OCI-LY7 (cell line): Measurements from ENCODE around the gene IL18RAP. TPM values are rescaled to one million over a fixed set of nuclear protein-coding genes. Genes with fewer than 3 reads are reported as not detected.

ENCODE experiments used
- Bru-seq: library from RNA; stranded (reverse); fragments of 400-500 nt; gene quantifications from one replicate; lab custom pipeline; 2021; lab: Mats Ljungman, UMichigan
- BruChase-seq, 2 experiments: library from RNA; stranded (reverse); fragments of 400-500 nt; gene quantifications; one replicate each; lab custom pipeline; 2021; lab: Mats Ljungman, UMichigan
- BruUV-seq: library from RNA; stranded (reverse); fragments of 400-500 nt; replicated peaks from 2 replicates; lab custom pipeline; 2021; lab: Mats Ljungman, UMichigan
- CTCF ChIA-PET: fragments of 300-600 bp; sonication (Branson Sonifier 250); formaldehyde crosslinking; loops from one replicate; lab custom pipeline; 2022; ENCODE audit warnings: antibody characterized with exemption; ENCODE audit not compliant: unreplicated experiment; lab: Charles Lee
- POLR2A ChIA-PET: fragments of 300-600 bp; sonication (Branson Sonifier 250); formaldehyde crosslinking; loops from one replicate; lab custom pipeline; 2022; ENCODE audit warnings: antibody characterized with exemption; lab: Charles Lee
- DNase-seq: peaks from one replicate; pipeline ENCODE4 v3.0.0-alpha.2; 2015; ENCODE audit warnings: low spot score
- H2AFZ ChIP-seq: fragments of 200-600 bp; sonication (generic), shearing (Covaris generic); 2 replicates; pipeline ENCODE4 v1.6.1; 2014; ENCODE audit warnings: mild to moderate bottlenecking, antibody characterized with exemption, low read length, moderate library complexity
- H3K27ac ChIP-seq: fragments of 200-600 bp; sonication (generic); 2 replicates; pipeline ENCODE4 v1.5.1; 2014; ENCODE audit warnings: mixed run types, low read depth, mild to moderate bottlenecking, moderate library complexity, low read length, inconsistent platforms; ENCODE audit not compliant: poor library complexity, severe bottlenecking
- H3K36me3 ChIP-seq: fragments of 200-600 bp; sonication (generic); 2 replicates; pipeline ENCODE4 v1.6.1; 2014; ENCODE audit warnings: mild to moderate bottlenecking, antibody characterized with exemption, low read length, moderate library complexity, mixed read lengths; ENCODE audit not compliant: insufficient read depth
- H3K4me1 ChIP-seq: fragments of 200-600 bp; sonication (generic); 2 replicates; pipeline ENCODE4 v1.5.1; 2014; ENCODE audit warnings: mild to moderate bottlenecking, low read length; ENCODE audit not compliant: insufficient read depth, poor library complexity, severe bottlenecking
- H3K4me2 ChIP-seq: fragments of 200-600 bp; sonication (generic); 2 replicates; pipeline ENCODE4 v1.6.1; 2014; ENCODE audit warnings: mild to moderate bottlenecking, low read length
- H3K4me3 ChIP-seq: fragments of 200-600 bp; sonication (generic); 2 replicates; pipeline ENCODE4 v1.5.1; 2014; ENCODE audit warnings: mild to moderate bottlenecking, low read depth, low read length; ENCODE audit not compliant: poor library complexity, severe bottlenecking
- H3K79me2 ChIP-seq: fragments of 200-600 bp; sonication (generic); 2 replicates; pipeline ENCODE4 v1.6.1; 2016; ENCODE audit warnings: low read depth, mild to moderate bottlenecking, low read length, moderate library complexity, mixed read lengths; ENCODE audit not compliant: insufficient read depth
- H3K9me2 ChIP-seq: fragments of 200-600 bp; sonication (generic); 2 replicates; pipeline ENCODE4 v1.6.1; 2016; ENCODE audit warnings: mild to moderate bottlenecking, low read length, mixed read lengths; ENCODE audit not compliant: insufficient read depth
- H3K9me3 ChIP-seq: fragments of 200-600 bp; sonication (generic); 2 replicates; pipeline ENCODE4 v1.6.1; 2014; ENCODE audit warnings: mild to moderate bottlenecking, mixed run types, low read length, mixed read lengths
- H4K20me1 ChIP-seq: fragments of 200-600 bp; sonication (generic); 2 replicates; pipeline ENCODE4 v1.6.1; 2014; ENCODE audit warnings: mild to moderate bottlenecking, antibody characterized with exemption, low read length, moderate library complexity, mixed read lengths; ENCODE audit not compliant: insufficient read depth
- CTCF ChIP-seq: fragments of 200-600 bp; sonication (generic); conservative IDR thresholded peaks from 2 replicates; pipeline ENCODE4 v1.5.1; 2014; ENCODE audit warnings: mild to moderate bottlenecking, antibody characterized with exemption, low read length, moderate library complexity, mixed read lengths
- EZH2phosphoT487 ChIP-seq: fragments of 200-600 bp; sonication (generic); IDR thresholded peaks from 2 replicates; pipeline ENCODE4 v1.6.1; 2018; ENCODE audit warnings: low read depth, borderline replicate concordance, mild to moderate bottlenecking, mixed run types, antibody characterized with exemption, low read length, moderate library complexity, mixed read lengths
- intact Hi-C: fragments of 100-400 bp; cut with micrococcal nuclease; formaldehyde crosslinking; loops from one replicate; pipeline ENCODE4 v1.10.0; 2022; ENCODE audit not compliant: unreplicated experiment
- long read RNA-seq: library from polyadenylated mRNA; stranded (forward); transcript quantifications from one replicate; pipeline ENCODE4 v2.0.0, GENCODE V29; 2022
- total RNA-seq, 2 experiments: library from RNA; depleted of rRNA in 1 of 2; stranded (reverse); fragments of >200 nt in 1 of 2; shearing (Covaris generic) in 1 of 2; gene quantifications; 2 replicates each; pipeline ENCODE4 v1.2.3, GENCODE V29; 2014 to 2022

IL18RAP gene
- total RNA-seq (2014; rRNA removed; shearing (Covaris generic)) (not detected in 2 replicates), total RNA-seq (2022) (not detected in 2 replicates), Bru-seq, nascent RNA (not detected), BruChase-seq, experiment 1, labeled RNA remaining after a 6-hour chase (not detected), BruChase-seq, experiment 2, labeled RNA remaining after a 2-hour chase (not detected)
- long read RNA-seq: 0 reads

- intact Hi-C loops: no loop called here
- no peak within 1 kb of the TSS for H2AFZ ChIP-seq
- POLR2A ChIA-PET: interaction anchor here (0.7 kb wide), 1 partner anchor 28 kb away, joined by 3 read pairs; no protein-coding TSS in a partner anchor
- no peak within 1 kb of the TSS for H3K4me2 ChIP-seq
- no peaks in the 10 kb centered on the region for H3K79me2 ChIP-seq
- H3K9me3 ChIP-seq: no peaks in the 10 kb centered on the region
- H3K36me3 ChIP-seq: no peaks in the 10 kb centered on the region
- no peak within 1 kb of the TSS for H3K27ac ChIP-seq
- H4K20me1 ChIP-seq: no peaks in the 10 kb centered on the region
- no peaks in the 10 kb centered on the region for H3K4me1 ChIP-seq
- CTCF ChIA-PET: no interaction called here
- DNase-seq: no peak
- BruUV-seq: no TSS peak
- H3K9me2 ChIP-seq: no peaks in the 10 kb centered on the region
- no peak for TF ChIP-seq EZH2phosphoT487
- TF ChIP-seq CTCF: no peak
- no peak within 1 kb of the TSS for H3K4me3 ChIP-seq
Measured at GRCh38 chr2:102422910-102423309, at the start of gene IL18RAP. Gene IL18RAP, plus strand, starts transcription at chr2:102423160. Its CDS starts 118 bp downstream, at chr2:102423278.

- ChIA-PET POLR2A (no interaction called here), CTCF (no interaction called here)
- H3K9me2 ChIP-seq: no peaks in the 10 kb centered on the region
- no peak overlapping the region for H2AFZ ChIP-seq
- H3K4me1 ChIP-seq: no peaks in the 10 kb centered on the region
- H3K27ac ChIP-seq: no peak overlapping the region
- no peaks in the 10 kb centered on the region for H3K9me3 ChIP-seq
- H3K79me2 ChIP-seq: no peaks in the 10 kb centered on the region
- TF ChIP-seq CTCF (no peak), EZH2phosphoT487 (no peak)
- no peak for DNase-seq
- H3K36me3 ChIP-seq: no peaks in the 10 kb centered on the region
- no peaks in the 10 kb centered on the region for H4K20me1 ChIP-seq
- H3K4me2 ChIP-seq: no peak overlapping the region
- intact Hi-C loops: no loop called here
- H3K4me3 ChIP-seq: no peak overlapping the region
- no TSS peak for BruUV-seq
Measured at GRCh38 chr2:102376052-102376591, 46.8 kb upstream of the IL18RAP start.

- Histone ChIP-seq H3K4me1 (no peaks in the 10 kb centered on the region), H3K4me2 (no peak overlapping the region), H2AFZ (no peak overlapping the region), H3K79me2 (no peaks in the 10 kb centered on the region), H3K4me3 (no peak overlapping the region), H3K27ac (no peak overlapping the region), H3K9me2 (no peaks in the 10 kb centered on the region), H3K9me3 (no peaks in the 10 kb centered on the region), H3K36me3 (no peaks in the 10 kb centered on the region), H4K20me1 (no peaks in the 10 kb centered on the region)
- no TSS peak for BruUV-seq
- intact Hi-C loops: no loop called here
- TF ChIP-seq CTCF (no peak), EZH2phosphoT487 (no peak)
- DNase-seq: no peak
- ChIA-PET POLR2A (no interaction called here), CTCF (no interaction called here)
Measured at GRCh38 chr2:102383722-102384121, 39.2 kb upstream of the IL18RAP start.
